ENCODE measurements around the gene TCTN3. TPM values are rescaled to one million over a fixed set of nuclear protein-coding genes. Genes with fewer than 3 reads are reported as not detected.

The TCTN3 gene
- 10 to 100 TPM; 27.7 to 44.9 TPM for total RNA-seq

GRCh38 chr10:95693668-95694534 lies at the start of gene TCTN3:
Gene TCTN3 (minus strand): TSS chr10:95693927. CDS start chr10:95693899, 28 bp downstream.
- intact Hi-C loops (cut with DNase I): loop anchor here (1.0 to 2.0 kb wide), 2 partner anchors 147 to 171 kb away; no protein-coding TSS in a partner anchor
- Histone ChIP-seq H3K36me3 (no peaks in the 10 kb centered on the region), H3K4me1 (replicated peaks) (peaks cover 5% of the 10 kb centered on the region), H3K4me3 (peak within 1 kb of the TSS; percentile 71 to 89), H3K27me3 (replicated peaks; ENCODE audit: insufficient read depth) (no peaks in the 10 kb centered on the region), H3K27ac (peak within 1 kb of the TSS; percentile 63 to 80), H3K9me3 (no peaks in the 10 kb centered on the region)
- peak; percentile 94 for TF ChIP-seq POLR2AphosphoS5 (IDR thresholded peaks at IDR 0.05)
- TF ChIP-seq CTCF (IDR thresholded peaks at IDR 0.05): peak; percentile 99 to 100 (median 100)
- TF ChIP-seq POLR2A (IDR thresholded peaks at IDR 0.05): peak; percentile 67
- under 1% methylated on average over 53 of the region's 53 CpGs for WGBS
- DNase-seq (ENCODE audit: low spot score): peak; percentile 98

GRCh38 chr10:95742962-95743535 lies 49.3 kb upstream of the TCTN3 start:
- H3K27ac ChIP-seq: no peak overlapping the region
- no peaks in the 10 kb centered on the region for H3K9me3 ChIP-seq
- TF ChIP-seq POLR2A (IDR thresholded peaks at IDR 0.05): no peak
- no peak for TF ChIP-seq CTCF (IDR thresholded peaks at IDR 0.05)
- TF ChIP-seq POLR2AphosphoS5 (IDR thresholded peaks at IDR 0.05): no peak
- no peaks in the 10 kb centered on the region for H3K27me3 ChIP-seq (replicated peaks; ENCODE audit: insufficient read depth)
- H3K4me3 ChIP-seq: no peak overlapping the region
- 82% methylated on average over 2 of the region's 2 CpGs for WGBS
- DNase-seq (ENCODE audit: low spot score): no peak
- H3K4me1 ChIP-seq (replicated peaks): no peaks in the 10 kb centered on the region
- H3K36me3 ChIP-seq: no peaks in the 10 kb centered on the region
- intact Hi-C loops (cut with DNase I): no loop called here

GRCh38 chr10:95742485-95742884 lies 48.8 kb upstream of the TCTN3 start:
- intact Hi-C loops (cut with DNase I): no loop called here
- H3K4me1 ChIP-seq (replicated peaks): no peaks in the 10 kb centered on the region
- no peaks in the 10 kb centered on the region for H3K27me3 ChIP-seq (replicated peaks; ENCODE audit: insufficient read depth)
- TF ChIP-seq CTCF (IDR thresholded peaks at IDR 0.05): no peak
- peak; percentile 49 for TF ChIP-seq POLR2AphosphoS5 (IDR thresholded peaks at IDR 0.05)
- no peak overlapping the region for H3K4me3 ChIP-seq
- H3K9me3 ChIP-seq: no peaks in the 10 kb centered on the region
- H3K27ac ChIP-seq: peak overlapping the region in 1 of 2 donors; percentile 18
- 29% methylated on average over 3 of the region's 3 CpGs for WGBS
- peak; percentile 46 for DNase-seq (ENCODE audit: low spot score)
- no peaks in the 10 kb centered on the region for H3K36me3 ChIP-seq

GRCh38 chr10:95741807-95742467 lies 48.2 kb upstream of the TCTN3 start:
- peak overlapping the region in 1 of 2 donors; percentile 18 for H3K27ac ChIP-seq
- H3K4me1 ChIP-seq (replicated peaks): no peaks in the 10 kb centered on the region
- H3K36me3 ChIP-seq: no peaks in the 10 kb centered on the region
- H3K27me3 ChIP-seq (replicated peaks; ENCODE audit: insufficient read depth): no peaks in the 10 kb centered on the region
- TF ChIP-seq POLR2A (IDR thresholded peaks at IDR 0.05): no peak
- no peak for TF ChIP-seq POLR2AphosphoS5 (IDR thresholded peaks at IDR 0.05)
- no peak for TF ChIP-seq CTCF (IDR thresholded peaks at IDR 0.05)
- no peaks in the 10 kb centered on the region for H3K9me3 ChIP-seq
- no peak for DNase-seq (ENCODE audit: low spot score)
- 37% methylated on average over 6 of the region's 6 CpGs for WGBS
- intact Hi-C loops (cut with DNase I): no loop called here
- no peak overlapping the region for H3K4me3 ChIP-seq

Measured in prostate gland (tissue), 2 donors.